Globus pallidus (tissue), 1 donor: ENCODE data around the gene TMBIM6.
A peak's percentile ranks its signal among the peaks of the same experiment; 100 is the strongest.
"Not testable (repeated sequence)": the region's sequence is repeated elsewhere in the genome, so short reads cannot be mapped to it uniquely, and the experiment has no call there.

Experiments
- DNase-seq: peaks from one replicate; pipeline ENCODE4 v3.0.0-alpha.2; 2015; ENCODE audit warnings: low spot score

TMBIM6 gene

DNA sequence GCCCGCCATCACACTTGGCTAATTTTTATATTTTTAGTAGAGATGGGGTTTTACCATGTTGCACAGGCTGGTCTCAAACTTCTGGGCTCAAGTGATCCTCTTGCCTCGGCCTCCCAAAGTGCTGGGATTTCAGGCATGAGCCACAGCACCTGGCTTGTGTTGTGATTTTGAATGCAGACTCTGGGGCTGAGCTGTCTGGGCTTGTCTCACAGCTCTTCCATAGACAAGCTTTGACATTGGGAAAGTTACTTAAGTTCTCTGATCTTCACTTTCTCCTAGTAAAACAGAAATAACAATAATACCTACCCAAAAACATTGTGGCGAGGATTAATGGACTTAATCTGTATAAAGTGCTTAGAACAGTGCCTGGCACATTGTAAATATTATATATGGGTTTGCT lies 36.0 kb downstream of the TMBIM6 start:
- DNase-seq = no peak

DNA sequence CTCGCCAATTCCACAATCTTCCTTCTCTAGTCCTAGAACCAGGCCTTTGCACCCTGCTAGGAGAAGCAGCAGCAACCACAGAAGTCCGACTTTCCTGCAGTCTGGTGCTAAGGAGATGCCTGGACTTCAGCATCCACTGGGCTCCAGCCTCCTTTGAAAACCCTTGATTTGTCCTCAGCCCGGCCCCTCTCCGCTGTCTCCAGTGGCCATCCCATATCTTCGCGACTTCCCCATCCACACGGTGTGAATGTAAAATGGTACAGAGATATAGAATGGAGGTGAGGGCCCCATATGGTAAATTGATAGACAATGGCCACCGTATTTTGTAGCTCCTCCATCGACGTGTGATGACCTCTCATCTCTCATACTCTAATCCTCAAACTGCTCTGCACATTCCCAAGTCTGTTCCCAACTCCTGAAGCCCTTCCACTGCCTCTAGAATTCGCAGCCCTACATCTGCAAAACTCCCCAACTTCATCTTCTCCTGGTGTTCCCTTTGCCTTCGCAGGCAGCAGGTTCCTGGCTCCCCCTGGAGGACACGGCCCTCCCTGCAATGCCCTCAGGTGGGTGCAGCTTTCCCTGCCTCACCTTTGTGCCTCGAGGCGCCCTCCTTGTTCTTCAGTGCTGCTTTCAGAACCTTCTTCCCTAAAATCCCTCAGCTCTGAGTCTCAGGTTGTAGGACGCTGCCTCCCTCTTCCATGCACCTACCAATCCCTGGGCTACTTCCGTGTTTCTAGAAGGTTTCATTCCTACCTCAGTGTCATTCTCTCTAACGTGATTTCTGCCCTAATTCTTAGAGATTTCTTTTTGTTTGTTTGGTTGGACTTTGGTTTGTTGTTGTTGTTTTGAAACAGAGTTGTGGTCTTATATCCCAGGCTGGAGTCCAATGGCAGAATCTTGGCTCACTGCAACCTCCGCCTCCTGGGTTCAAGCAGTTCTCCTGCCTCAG lies 36.7 kb downstream of the TMBIM6 start:
- no peak for DNase-seq

DNA sequence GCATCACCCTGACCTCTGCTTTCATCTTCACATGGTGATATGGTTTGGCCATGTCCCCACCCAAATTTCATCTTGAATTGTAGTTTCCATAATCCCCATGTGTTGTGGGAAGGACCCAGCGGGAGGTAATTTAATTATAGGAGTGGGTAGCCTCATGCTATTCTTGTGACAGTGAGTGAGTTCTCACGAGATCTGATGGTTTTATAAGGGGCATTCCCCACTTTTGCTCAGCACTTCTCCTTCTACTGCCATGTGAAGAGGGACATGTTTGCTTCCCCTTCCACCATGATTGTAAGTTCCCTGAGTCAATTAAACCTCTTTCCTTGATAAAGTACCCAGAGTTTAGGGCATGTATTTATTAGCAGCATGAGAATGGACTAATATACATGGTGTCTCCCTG lies 38.2 kb downstream of the TMBIM6 start:
- no peak for DNase-seq

DNA sequence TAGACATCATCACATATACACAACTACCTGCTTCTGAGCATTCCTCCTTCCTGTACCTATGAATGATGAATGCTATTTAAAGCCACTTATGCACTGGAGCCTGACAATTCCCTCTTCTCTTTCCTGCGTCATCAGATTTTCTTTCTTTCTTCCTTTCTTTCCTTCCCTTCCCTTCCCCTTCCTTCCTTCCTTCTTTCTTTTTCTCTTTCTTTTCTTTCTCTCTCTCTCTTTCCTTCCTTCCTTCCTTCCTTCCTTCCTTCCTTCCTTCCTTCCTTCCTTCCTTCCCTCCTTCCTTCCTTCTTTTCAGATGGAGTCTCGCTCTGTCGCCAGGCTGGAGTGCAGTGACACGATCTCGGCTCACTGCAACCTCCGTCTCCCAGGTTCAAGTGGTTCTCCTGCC lies 39.6 kb downstream of the TMBIM6 start:
- not testable (repeated sequence) for DNase-seq

DNA sequence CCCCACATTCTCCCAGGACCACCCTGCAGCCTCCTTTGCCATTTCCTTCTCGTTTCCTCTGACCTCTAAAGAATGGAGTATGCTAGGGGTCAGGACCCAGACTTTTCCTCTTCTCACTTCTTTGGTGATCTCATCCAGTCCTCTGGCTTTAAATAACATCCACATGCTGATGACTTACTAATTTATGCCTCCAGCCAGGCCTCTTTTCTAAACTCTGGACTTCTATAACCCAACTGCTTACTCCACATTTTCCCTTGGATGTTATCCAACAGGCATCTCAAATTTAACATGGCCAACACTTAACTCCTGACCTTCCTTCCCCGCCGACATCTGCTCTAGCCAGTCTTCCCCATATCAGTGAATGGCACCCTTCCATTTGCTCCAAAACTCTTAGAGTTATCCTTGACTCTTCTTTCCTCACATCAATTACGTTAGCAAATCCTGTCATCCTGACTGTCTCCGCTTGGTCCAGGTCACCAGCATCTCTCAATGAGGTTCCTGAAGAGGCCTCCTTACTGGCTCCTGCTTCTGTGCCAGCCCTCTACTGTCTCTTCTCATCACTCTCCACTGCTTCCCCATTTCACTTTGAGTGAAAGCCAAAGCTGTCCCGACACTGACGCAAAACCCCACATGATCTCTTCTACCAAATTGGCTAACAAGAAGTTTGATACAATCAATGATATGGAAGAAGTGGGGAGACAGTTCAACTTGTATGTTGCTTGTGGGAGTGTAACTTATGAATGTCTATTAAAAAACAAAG lies 42.7 kb downstream of the TMBIM6 start:
- DNase-seq = peak; percentile 29

DNA sequence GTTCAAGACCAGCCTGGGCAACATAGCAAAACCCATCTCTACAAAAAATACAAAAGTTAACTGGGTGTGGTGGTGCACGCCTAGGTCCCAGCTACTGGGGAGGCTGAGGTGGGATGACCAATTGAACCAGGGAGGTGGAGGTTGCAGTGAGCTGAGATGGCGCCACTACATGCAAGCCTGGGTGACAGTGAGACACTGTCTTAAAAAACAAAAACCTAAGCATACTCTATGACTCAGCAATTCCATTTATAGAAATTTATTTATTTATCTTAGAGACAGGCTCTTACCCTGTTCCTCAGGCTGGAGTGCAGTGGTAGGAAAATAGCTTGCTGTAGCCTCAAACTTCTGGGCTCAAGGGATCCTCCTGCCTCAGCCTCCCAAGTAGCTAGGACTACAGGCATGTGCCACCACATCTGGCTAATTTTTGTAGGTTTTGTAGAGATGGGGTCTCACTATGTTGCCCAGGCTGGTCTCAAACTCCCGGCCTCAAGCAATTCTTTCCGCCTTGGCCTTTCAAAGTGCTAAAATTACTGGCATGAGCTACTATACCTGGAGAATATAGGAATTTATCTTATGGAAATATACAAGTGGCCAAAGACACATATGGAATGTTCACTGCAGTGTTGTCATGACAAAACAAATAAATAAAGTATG lies 43.5 kb downstream of the TMBIM6 start:
- DNase-seq = no peak

DNA sequence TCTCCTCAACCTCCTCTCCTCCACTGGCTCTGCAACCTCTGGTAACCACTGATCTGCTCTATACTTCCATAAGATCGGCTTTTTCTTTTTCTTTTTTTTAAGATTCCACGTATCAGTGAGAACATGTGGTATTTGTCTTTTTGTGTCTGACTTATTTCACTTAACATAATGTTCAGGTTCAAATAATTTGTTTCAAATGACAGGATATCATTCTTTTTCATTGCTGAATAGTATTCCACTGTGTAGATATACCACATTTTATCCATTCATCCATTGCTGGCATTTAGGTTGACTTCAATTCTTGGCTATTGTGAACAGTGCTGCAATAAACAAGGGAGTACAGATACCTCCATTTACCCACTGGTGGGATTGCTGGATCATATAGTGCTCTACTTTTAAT lies 46.3 kb downstream of the TMBIM6 start:
- no peak for DNase-seq

DNA sequence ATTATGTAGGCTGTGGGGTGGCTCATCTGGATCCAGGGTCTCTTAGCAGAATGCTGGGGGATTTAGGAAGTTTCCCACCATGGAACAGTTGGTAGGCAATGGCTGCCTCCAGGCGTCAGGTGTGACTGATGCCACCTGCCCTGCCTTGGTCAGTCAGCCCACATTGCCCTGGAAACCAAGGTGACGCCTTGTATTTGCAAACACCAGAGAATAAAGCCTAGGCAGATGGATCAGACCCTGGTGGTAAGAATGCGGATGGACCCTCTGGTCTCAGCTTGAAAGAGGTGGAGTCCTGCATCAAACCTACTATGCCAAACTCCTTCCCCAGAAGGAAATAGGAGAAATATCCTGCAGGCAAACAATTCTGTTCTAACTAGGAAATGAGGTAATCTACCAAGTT lies 48.6 kb downstream of the TMBIM6 start:
- DNase-seq = no peak

DNA sequence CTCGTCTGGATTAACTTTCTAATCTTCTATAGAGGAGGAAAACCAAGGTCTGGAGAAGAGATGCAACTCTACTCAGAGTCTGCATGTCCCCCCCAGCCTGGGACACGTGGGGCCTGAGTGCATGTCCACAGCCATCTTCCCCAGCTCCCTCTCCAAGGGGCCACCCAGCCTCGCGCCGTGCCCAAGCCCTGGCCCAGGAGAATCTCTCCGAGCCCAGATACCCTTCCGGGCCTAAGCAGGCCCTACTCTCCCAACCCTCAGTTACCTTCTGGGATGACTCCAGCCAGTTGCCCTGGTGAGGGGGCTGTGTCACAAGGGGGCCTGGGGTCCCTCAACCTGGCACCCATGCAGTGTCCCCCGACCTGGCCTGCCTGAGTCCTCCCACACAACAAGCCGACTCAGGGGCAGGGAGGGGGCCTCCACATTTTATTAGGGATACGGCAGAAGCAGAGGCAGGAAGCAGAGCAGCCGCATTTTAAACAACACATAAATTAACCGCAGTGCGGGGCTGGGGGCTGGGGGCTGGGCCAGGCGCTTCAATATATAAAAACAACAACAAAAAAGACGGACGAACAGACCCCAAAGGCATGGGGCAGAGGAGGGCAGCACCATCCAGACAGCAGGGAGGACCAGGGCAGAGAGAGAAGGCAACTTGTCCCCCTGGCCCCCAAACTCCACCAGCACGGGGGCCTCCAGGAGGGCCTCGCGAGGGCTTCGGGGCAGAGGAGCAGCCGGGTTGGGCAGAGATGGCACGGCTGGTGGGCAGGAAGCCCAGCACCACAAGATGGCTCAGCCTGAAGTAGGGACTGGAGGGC lies 49.6 kb downstream of the TMBIM6 start:
- DNase-seq = no peak

DNA sequence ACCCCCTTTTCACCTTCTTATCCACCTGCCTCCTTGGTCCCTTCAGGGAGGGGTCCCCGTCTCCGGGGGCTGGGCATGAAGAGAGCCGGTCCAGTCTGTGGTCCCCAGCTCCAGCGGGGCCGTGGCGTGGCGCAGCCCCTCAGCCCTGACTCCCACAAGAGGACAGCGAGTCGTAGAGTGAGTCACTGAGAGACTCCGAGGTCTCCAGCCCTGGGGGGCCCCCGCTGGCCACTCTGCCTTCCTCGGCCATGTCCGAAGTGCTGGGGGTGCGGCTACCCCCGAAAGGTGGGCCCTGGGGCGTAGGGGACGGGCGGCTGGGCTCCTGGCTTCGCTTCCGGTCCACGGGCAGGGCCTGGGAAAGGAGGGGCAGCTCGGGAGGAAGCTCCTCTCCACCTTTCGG lies 50.3 kb downstream of the TMBIM6 start:
- DNase-seq = no peak

DNA sequence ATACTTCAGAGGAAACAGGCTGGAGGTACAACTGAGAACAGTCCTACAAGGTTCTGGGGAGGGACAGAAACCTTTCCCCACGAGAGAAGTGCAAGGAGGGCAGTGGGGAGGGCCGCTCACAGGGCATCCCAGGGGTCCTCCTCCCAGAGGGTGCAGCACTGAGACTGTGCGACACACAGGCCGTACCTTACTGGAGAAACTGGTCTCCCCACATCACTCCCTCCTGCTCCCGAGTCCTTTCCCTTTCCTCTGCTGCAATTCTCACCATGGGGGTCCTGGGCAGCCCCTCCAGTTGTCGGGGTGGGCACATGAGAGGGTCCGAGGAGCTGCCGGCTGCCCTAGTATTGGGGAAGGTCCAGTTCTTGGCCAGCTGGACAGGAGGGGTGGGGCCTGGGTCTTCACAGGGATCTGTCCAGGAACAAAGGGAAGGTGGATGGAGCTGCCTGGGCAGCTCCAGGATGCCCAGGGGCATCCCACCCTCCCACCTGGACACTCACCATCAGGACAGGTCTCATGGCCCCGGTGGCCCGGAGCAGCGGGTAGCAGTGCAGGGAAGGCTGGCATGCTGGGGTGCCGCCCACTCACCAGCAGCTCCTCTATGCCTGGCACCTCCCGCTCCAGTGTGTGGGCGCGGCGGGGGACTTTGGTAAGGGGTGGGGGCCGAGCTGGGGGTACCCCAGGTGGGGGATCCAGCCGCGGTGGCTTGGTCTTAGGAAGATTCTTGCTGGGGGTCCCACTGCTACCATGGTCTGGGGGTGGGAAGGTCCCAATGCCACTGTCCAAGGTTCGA lies 51.0 kb downstream of the TMBIM6 start:
- no peak for DNase-seq

DNA sequence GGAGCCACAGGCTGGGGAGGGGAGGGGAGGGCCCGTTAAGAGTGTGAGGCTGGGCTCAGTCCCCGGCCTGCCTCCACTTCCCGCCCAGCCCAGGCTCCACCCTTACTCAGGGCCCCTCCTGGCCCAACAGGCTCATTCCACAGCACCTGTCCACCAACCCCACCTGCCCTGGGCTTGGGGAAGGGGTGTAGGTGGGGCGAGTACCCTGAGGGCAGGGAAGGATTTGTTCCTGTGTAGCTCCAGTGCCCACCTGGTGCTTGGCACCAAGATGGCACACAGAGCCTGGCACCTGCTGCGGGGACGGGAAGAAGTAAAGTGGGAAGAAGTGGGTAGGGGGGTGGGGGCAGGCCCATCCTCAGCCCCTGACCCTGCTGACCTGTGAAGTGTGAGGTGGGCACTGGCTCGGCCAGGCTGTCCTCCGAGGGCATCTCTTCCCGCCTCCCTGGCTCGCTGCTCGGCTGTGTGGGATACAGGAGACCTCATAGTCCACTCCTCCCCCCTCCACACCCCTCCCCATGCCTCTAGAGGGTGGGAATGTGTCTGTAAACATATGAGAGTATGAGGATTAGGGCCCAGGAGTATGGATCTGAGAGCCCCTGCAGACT lies 51.7 kb downstream of the TMBIM6 start:
- no peak for DNase-seq

DNA sequence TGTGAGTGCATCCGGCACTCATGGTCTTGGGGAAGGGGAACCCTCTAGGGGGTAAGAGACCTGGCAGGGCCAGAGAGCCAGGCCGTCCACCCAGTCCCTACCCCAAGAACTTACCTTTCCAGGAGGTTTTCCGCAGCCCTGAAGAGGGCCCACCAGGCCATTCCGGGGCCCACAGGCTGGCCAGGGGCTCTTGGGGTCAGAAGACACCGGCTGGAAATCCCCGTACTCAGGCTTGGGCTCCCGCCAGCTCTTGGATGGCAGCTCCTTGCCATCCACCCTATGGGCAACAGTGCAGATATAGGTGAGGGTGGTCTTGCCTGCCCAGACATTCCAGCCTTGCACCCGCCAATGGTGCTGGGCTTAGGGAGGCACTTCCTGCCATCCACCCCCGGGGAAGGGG lies 52.3 kb downstream of the TMBIM6 start:
- no peak for DNase-seq

DNA sequence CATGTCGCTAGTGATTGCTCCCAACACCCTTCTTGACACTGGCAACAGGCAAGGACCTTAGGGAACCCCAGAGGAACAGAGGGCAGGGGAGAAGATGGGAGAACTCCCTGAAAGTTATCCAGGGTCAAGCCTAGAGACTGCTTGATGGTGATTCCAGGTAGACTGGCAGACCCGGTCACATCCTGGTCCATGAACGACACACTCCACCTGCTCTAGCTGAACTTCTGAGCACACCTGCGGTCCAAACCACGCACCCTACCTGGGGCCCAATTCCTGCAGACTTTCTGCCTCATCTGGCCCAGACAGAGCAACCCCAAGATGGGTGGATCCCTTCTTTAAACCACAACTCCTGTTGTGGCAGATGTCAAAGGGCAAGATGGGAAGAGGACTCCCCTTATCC lies 52.7 kb downstream of the TMBIM6 start:
- no peak for DNase-seq

DNA sequence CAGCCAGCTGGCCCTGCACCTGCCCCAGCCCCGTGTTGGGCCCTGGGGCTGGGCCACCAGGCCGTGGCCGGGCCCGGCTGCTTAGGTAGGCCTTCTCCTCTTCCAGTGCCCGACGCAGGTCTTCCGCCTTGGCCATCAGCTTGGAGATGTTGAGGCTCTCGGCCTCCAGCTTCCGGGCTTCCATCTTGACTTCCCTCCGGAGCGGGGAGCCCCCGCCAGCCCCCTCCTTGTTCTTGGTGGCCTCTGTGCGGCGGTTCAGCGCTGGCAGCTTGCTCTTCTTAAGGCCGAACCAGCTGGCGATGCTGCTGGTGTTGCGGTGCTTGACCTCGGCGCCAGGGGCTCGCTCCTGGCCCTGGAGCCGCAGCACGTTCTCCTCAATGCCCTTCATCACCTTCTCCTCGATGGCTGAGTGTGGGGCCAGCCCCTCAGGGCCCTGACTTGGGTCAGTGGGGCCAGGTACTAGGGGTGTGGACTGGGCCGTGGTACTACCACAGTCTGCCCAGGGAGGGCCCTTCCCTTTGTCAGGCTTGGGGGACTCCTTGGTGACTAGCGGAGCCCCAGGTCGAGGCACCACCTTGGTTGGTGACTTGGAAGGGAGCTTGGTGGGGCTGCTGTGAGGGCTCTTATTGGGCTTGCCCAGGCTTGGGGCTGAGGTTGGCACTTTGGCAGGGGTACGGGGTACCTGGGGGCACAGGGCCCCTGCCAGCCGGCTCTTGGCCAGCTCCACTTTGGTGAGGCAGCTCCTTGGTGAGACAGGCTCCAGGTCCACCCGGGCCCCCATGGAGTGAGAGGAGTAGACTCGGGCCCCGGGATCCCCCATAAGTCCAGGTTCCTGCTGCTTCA lies 53.7 kb downstream of the TMBIM6 start:
- no peak for DNase-seq

DNA sequence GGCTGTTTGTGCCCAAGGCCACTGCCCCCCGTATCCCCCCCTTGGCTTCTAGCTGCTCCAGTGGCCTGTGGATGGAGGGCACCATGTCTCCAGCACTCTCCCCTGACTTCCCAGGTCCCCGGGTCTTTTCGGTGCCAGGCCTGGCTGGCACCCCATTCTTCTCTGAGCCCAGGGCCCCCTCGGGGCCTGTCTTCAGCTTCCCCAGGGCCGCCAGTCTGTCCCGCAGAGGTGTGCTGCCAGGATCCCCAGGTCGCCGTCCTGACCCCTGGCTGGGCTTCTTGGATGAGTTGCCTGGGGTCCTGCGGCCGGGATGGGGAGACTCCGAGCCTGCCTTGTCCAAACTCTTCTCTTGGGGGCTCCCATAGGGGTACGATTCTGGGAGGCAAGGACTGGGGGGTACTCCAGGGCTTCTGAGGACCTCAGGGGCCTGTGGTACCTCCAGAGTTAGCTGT lies 54.3 kb downstream of the TMBIM6 start:
- DNase-seq = no peak

DNA sequence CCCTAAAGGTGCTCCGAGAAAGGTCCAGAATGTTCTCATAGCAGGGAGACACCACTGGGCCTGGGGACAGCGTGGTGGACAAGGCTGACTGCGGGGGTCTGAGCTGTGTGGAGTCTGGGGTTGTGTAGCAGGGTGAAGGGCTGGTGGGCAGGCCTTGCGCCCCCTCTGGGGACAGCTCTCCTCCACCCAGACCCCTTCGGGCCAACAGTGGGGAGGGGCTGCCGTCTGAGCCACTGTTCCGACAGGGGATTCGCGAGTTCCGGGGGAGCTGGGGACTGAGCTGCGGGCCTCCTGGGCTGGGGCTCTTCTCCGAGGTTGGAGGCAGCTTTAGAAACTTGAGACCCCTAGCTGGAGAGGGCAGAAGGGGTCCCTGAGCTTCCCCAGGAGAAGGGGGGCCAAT lies 54.8 kb downstream of the TMBIM6 start:
- DNase-seq = no peak

DNA sequence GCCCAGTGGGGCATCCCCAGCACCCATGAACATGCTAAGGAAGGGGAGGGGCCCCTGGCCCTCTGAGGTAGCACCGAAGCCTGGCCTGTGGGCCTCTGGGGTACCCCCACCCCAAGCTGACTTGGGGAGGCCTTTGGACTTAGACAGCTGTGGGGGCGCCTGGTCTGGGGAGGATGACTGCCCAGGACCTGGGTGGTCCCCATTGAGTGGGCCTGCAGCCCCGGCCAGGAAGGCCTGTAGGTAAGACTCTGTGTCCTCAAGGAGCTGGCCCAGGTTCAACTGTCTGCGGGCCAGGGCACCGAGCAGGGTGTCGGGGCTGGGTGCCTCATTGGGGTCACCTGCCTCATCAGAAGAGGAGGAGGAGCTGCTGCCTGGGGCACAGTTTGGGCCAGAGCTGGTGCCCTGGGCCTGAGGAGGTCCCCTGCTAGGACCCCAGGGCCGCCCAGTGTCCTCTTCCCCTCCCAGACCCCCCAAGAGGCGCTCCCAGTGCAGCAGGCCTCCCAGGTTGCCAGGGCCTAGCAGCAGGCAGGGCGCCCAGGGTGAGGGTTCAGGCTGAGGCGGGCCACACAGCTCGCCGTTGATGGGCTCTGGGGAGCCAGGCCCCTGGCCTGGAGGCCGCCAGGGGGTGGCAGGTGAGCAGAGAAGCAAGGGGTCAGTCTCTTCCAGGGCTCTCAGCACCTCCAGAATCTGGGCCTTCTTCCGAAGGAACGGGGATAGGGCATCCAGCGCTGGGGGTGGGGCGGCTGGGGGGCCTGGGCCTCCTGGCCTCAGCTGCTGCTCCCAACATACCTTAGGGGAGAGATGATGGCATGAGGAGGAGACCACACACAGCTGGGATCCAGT lies 55.5 kb downstream of the TMBIM6 start:
- no peak for DNase-seq

DNA sequence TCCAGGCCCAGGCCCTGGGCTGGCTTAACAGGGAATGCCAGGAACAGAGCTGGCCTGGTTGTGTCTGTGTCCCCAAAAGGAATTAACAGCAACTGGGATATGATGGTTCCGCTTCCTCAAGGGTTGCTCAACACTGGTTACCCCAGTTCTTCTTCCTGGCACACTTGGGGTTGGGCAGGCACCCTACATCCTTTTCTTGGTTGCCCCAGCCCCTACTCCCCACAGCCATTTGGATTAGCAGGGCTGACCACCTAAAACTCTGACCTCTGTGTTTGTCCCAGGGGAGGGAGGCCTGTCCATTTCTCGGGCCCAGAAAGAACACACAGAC lies 56.1 kb downstream of the TMBIM6 start:
- no peak for DNase-seq
